Mesendoderm (in vitro differentiated cells): Measurements from ENCODE around the gene GRIK5.
"Not testable (repeated sequence)": the region's sequence is repeated elsewhere in the genome, so short reads cannot be mapped to it uniquely, and the experiment has no call there.

Experiments
- DNase-seq: peaks from one replicate; pipeline ENCODE4 v3.0.0; 2013
- H2AK5ac ChIP-seq: 2 replicates; pipeline ENCODE4 v1.6.1; 2013; ENCODE audit warnings: low read length, inconsistent platforms
- H2BK120ac ChIP-seq: 2 replicates; pipeline ENCODE4 v1.6.1; 2013; ENCODE audit warnings: low read depth, mild to moderate bottlenecking, low read length, moderate library complexity, mixed read lengths
- H2BK15ac ChIP-seq: replicated peaks from 2 replicates; pipeline ENCODE4 v1.6.1; 2013; ENCODE audit warnings: low read depth, mild to moderate bottlenecking, moderate library complexity
- H2BK5ac ChIP-seq: 2 replicates; pipeline ENCODE4 v1.6.1; 2013; ENCODE audit warnings: low read length, inconsistent platforms
- H3K18ac ChIP-seq: 2 replicates; pipeline ENCODE4 v1.6.1; 2013; ENCODE audit warnings: mild to moderate bottlenecking, low read length, mixed read lengths
- H3K23ac ChIP-seq: one replicate; pipeline ENCODE4 v1.6.1; 2013; ENCODE audit warnings: low read length
- H3K27ac ChIP-seq: 2 replicates; pipeline ENCODE4 v1.5.1; 2013; ENCODE audit warnings: low read depth, mild to moderate bottlenecking, inconsistent platforms, low read length, moderate library complexity
- H3K27me3 ChIP-seq: 2 replicates; pipeline ENCODE4 v1.6.1; 2013; ENCODE audit warnings: low read length, control low read depth, mild to moderate bottlenecking, inconsistent platforms; ENCODE audit not compliant: insufficient read depth, poor library complexity
- H3K36me3 ChIP-seq: 2 replicates; pipeline ENCODE4 v1.6.1; 2013; ENCODE audit warnings: low read length, inconsistent platforms; ENCODE audit not compliant: control insufficient read depth, insufficient read depth
- H3K4ac ChIP-seq: one replicate; pipeline ENCODE4 v1.6.1; 2013; ENCODE audit warnings: low read depth, mild to moderate bottlenecking, low read length, moderate library complexity
- H3K4me1 ChIP-seq: 2 replicates; pipeline ENCODE4 v1.6.1; 2013; ENCODE audit warnings: low read depth, low read length, inconsistent platforms; ENCODE audit not compliant: control insufficient read depth
- H3K4me2 ChIP-seq: 2 replicates; pipeline ENCODE4 v1.6.1; 2013; ENCODE audit warnings: low read length
- H3K4me3 ChIP-seq: 2 replicates; pipeline ENCODE4 v1.5.1; 2013; ENCODE audit warnings: mild to moderate bottlenecking, low read length
- H3K56ac ChIP-seq: one replicate; pipeline ENCODE4 v1.6.1; 2013; ENCODE audit warnings: low read length
- H3K79me1 ChIP-seq: 2 replicates; pipeline ENCODE4 v1.6.1; 2013; ENCODE audit warnings: low read length, inconsistent platforms
- H3K79me2 ChIP-seq: 2 replicates; pipeline ENCODE4 v1.6.1; 2013; ENCODE audit warnings: mild to moderate bottlenecking, low read length; ENCODE audit not compliant: control insufficient read depth, insufficient read depth
- H3K9ac ChIP-seq: 2 replicates; pipeline ENCODE4 v1.6.1; 2013; ENCODE audit warnings: low read length, inconsistent platforms
- H4K5ac ChIP-seq: one replicate; pipeline ENCODE4 v1.6.1; 2013; ENCODE audit warnings: low read length
- H4K8ac ChIP-seq: one replicate; pipeline ENCODE4 v1.6.1; 2013; ENCODE audit warnings: low read depth, mild to moderate bottlenecking, control low read depth, low read length, moderate library complexity
- WGBS: extraction: QIAGEN DNeasy Blood & Tissue Kit; methylation state at CpG from one replicate; pipeline ENCODE4 v1.1.7; 2013; ENCODE audit warnings: low lambda C conversion rate, missing lambda C conversion rate; ENCODE audit not compliant: insufficient coverage; ENCODE audit errors: extremely low coverage; 5-methylcytosine and 5-hydroxymethylcytosine counted together

The GRIK5 gene

DNA sequence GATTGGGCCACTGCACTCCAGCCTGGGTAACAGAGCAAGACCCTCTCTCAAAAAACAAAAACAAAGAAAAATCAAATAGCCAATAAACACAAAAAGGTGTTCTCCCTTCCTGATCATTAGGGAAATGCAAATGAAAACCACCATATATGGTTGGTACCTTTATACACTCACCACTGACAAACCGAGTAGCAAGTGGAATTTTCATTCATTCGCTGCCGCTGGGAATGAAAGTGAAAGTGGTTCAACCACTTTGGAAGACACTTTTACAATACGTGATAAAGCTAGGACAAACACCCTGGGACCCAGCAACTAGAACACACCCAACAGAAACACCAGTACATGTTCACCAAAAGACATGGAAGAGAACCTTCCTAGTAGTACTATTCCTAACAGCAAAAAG is 21.0 kb downstream of the GRIK5 start:
- Histone ChIP-seq H3K36me3 (peaks cover 3% of the 10 kb centered on the region), H3K18ac (no peak overlapping the region), H3K23ac (no peak overlapping the region), H3K27me3 (no peaks in the 10 kb centered on the region), H2BK5ac (no peak overlapping the region), H3K4me2 (no peak overlapping the region), H3K79me1 (no peaks in the 10 kb centered on the region), H3K56ac (no peak overlapping the region), H3K4me1 (no peaks in the 10 kb centered on the region), H4K5ac (no peak overlapping the region), H3K27ac (no peak overlapping the region), H4K8ac (no peak overlapping the region), H3K9ac (no peak overlapping the region), H2BK120ac (no peak overlapping the region), H2AK5ac (no peak overlapping the region), H2BK15ac (no peak overlapping the region), H3K79me2 (no peaks in the 10 kb centered on the region), H3K4me3 (no peak overlapping the region), H3K4ac (no peak overlapping the region)
- WGBS = no CpG with 5 or more reads among the region's 4 CpGs
- DNase-seq = no peak

GRCh38 chr19:42045575-42045974 is 24.4 kb downstream of the GRIK5 start:
- WGBS = no CpG with 5 or more reads among the region's 7 CpGs
- Histone ChIP-seq H3K79me1 (no peaks in the 10 kb centered on the region), H3K27ac (no peak overlapping the region)

GRCh38 chr19:42042455-42043170 is 27.4 kb downstream of the GRIK5 start:
- Histone ChIP-seq H3K56ac (no peak overlapping the region), H3K27me3 (no peaks in the 10 kb centered on the region), H3K4me1 (no peaks in the 10 kb centered on the region), H2BK5ac (no peak overlapping the region), H3K4me2 (no peak overlapping the region), H4K5ac (no peak overlapping the region), H3K23ac (no peak overlapping the region), H2BK120ac (no peak overlapping the region), H3K18ac (no peak overlapping the region), H3K4ac (no peak overlapping the region), H3K4me3 (no peak overlapping the region), H2AK5ac (no peak overlapping the region), H3K9ac (no peak overlapping the region), H2BK15ac (no peak overlapping the region), H4K8ac (no peak overlapping the region), H3K36me3 (peaks cover 1% of the 10 kb centered on the region), H3K27ac (no peak overlapping the region), H3K79me1 (no peaks in the 10 kb centered on the region), H3K79me2 (no peaks in the 10 kb centered on the region)
- DNase-seq = no peak
- no CpG with 5 or more reads among the region's 30 CpGs for WGBS

More at GRCh38 chr19:42045575-42045974, 24.4 kb downstream of the GRIK5 start:
- no peak overlapping the region for H3K18ac ChIP-seq
- H2BK120ac ChIP-seq = no peak overlapping the region
- H3K56ac ChIP-seq = no peak overlapping the region
- no peak overlapping the region for H3K4me3 ChIP-seq
- H4K8ac ChIP-seq = no peak overlapping the region
- no peaks in the 10 kb centered on the region for H3K27me3 ChIP-seq
- no peak overlapping the region for H3K4me2 ChIP-seq
- no peak overlapping the region for H4K5ac ChIP-seq
- H3K9ac ChIP-seq = no peak overlapping the region
- no peaks in the 10 kb centered on the region for H3K4me1 ChIP-seq
- H3K23ac ChIP-seq = no peak overlapping the region
- no peaks in the 10 kb centered on the region for H3K79me2 ChIP-seq
- DNase-seq = no peak
- H2BK15ac ChIP-seq = no peak overlapping the region
- H3K36me3 ChIP-seq = peaks cover 1% of the 10 kb centered on the region
- H2AK5ac ChIP-seq = no peak overlapping the region
- no peak overlapping the region for H3K4ac ChIP-seq
- no peak overlapping the region for H2BK5ac ChIP-seq

- WGBS = no CpG with 5 or more reads among the region's 9 CpGs
- not testable (repeated sequence) for H2BK5ac ChIP-seq
Observed at GRCh38 chr19:42040491-42040890, 29.5 kb downstream of the GRIK5 start.

DNA sequence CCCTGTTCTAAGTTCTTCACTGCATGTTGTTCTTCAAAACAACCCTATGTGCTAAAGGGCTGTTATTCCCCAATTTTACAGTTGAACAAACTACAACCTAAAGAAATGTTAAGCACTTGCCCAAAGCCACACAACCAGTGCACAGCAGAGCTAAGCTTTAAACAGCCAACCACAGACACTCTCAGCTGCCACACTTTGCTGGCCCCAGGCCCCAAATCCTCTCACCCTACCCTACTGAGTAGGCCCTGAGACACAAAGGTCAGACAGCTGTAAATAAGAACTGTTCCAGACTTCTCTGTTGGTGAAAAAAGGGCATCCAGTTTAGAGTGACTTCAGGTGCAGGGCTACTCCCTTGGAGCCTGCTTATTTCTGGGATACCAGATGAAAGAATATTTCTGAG is 30.0 kb downstream of the GRIK5 start:
- Histone ChIP-seq H3K79me1 (no peaks in the 10 kb centered on the region), H3K18ac (no peak overlapping the region), H3K23ac (no peak overlapping the region), H3K27ac (no peak overlapping the region), H2BK5ac (no peak overlapping the region), H3K4ac (no peak overlapping the region), H3K4me1 (no peaks in the 10 kb centered on the region), H4K8ac (no peak overlapping the region), H3K27me3 (no peaks in the 10 kb centered on the region), H3K4me3 (no peak overlapping the region), H2AK5ac (no peak overlapping the region), H3K9ac (no peak overlapping the region), H3K36me3 (peaks cover 1% of the 10 kb centered on the region), H3K4me2 (no peak overlapping the region), H2BK15ac (no peak overlapping the region), H4K5ac (no peak overlapping the region), H3K56ac (no peak overlapping the region), H3K79me2 (no peaks in the 10 kb centered on the region), H2BK120ac (no peak overlapping the region)
- no peak for DNase-seq

More at GRCh38 chr19:42040491-42040890, 29.5 kb downstream of the GRIK5 start:
- H3K56ac ChIP-seq, H3K18ac ChIP-seq, H2BK15ac ChIP-seq, H3K27me3 ChIP-seq, H3K4me3 ChIP-seq, H3K23ac ChIP-seq, H2BK120ac ChIP-seq, H3K4ac ChIP-seq, H3K4me2 ChIP-seq, H3K4me1 ChIP-seq, H3K36me3 ChIP-seq, H2AK5ac ChIP-seq, H3K9ac ChIP-seq, H3K79me2 ChIP-seq, H4K8ac ChIP-seq, H3K27ac ChIP-seq, H4K5ac ChIP-seq, DNase-seq, H3K79me1 ChIP-seq: not testable (repeated sequence)

GRCh38 chr19:42038666-42039065 is 31.3 kb downstream of the GRIK5 start:
- H4K8ac ChIP-seq = no peak overlapping the region
- no peak overlapping the region for H3K9ac ChIP-seq
- no peak overlapping the region for H2BK120ac ChIP-seq
- H3K4me2 ChIP-seq = no peak overlapping the region
- WGBS = no CpG with 5 or more reads among the region's 6 CpGs
- H3K79me1 ChIP-seq = no peaks in the 10 kb centered on the region
- H3K4me1 ChIP-seq = no peaks in the 10 kb centered on the region
- no peaks in the 10 kb centered on the region for H3K79me2 ChIP-seq
- H4K5ac ChIP-seq = no peak overlapping the region
- H3K4ac ChIP-seq = no peak overlapping the region
- H2AK5ac ChIP-seq = no peak overlapping the region
- H3K56ac ChIP-seq = no peak overlapping the region
- H3K4me3 ChIP-seq = no peak overlapping the region
- no peaks in the 10 kb centered on the region for H3K27me3 ChIP-seq
- H3K27ac ChIP-seq = no peak overlapping the region
- DNase-seq = no peak
- no peak overlapping the region for H2BK15ac ChIP-seq
- H2BK5ac ChIP-seq = no peak overlapping the region
- H3K23ac ChIP-seq = no peak overlapping the region
- H3K36me3 ChIP-seq = peaks cover 1% of the 10 kb centered on the region
- no peak overlapping the region for H3K18ac ChIP-seq
